Breast epithelium (tissue), 4 donors: ENCODE data around the gene MRPS23. TPM values are rescaled to one million over a fixed set of nuclear protein-coding genes. Genes with fewer than 3 reads are reported as not detected.
A peak's percentile ranks its signal among the peaks of the same experiment; 100 is the strongest.

ENCODE experiments used
- DNase-seq, 2 donors: peaks; one replicate each; pipeline ENCODE4 v3.0.0-alpha.2; 2019; ENCODE audit warnings: low spot score in 2 of 2
- H3K27ac ChIP-seq, 2 donors: fragments of 200-600 bp; sonication (generic) in 1 of 2; one replicate each; pipeline ENCODE4 v1.5.1; 2016 to 2019; ENCODE audit warnings: mild to moderate bottlenecking in 1 of 2
- H3K27me3 ChIP-seq, 2 donors: fragments of 200-600 bp; sonication (generic) in 1 of 2; one replicate each; pipeline versions ENCODE4 v1.5.1 to v1.6.0; 2017 to 2019; ENCODE audit warnings: control low read depth in 1 of 2, mild to moderate bottlenecking in 1 of 2
- H3K36me3 ChIP-seq: fragments of 200-600 bp; one replicate; pipeline ENCODE4 v1.5.1; 2019
- H3K4me1 ChIP-seq, 2 donors: fragments of 200-600 bp; sonication (generic); one replicate each; pipeline ENCODE4 v1.5.1; 2016 to 2019; ENCODE audit warnings: control low read depth in 1 of 2
- H3K4me3 ChIP-seq, 3 donors: fragments of 200-600 bp; sonication (generic); 1 replicate in 2 of 3; 2 replicates in 1 of 3; pipeline ENCODE4 v1.5.1; 2016 to 2019; ENCODE audit warnings: mild to moderate bottlenecking in 3 of 3, moderate library complexity in 2 of 3
- H3K9me3 ChIP-seq, 2 donors: fragments of 200-600 bp; sonication (generic) in 1 of 2; one replicate each; pipeline ENCODE4 v1.5.1; 2016 to 2019; ENCODE audit warnings: control low read depth in 1 of 2
- POLR2A ChIP-seq: fragments of 450-650 bp; IDR thresholded peaks from one replicate; pipeline ENCODE4 v1.6.1; 2016; ENCODE audit warnings: antibody characterized with exemption, mild to moderate bottlenecking, moderate library complexity
- POLR2AphosphoS5 ChIP-seq, 3 donors: sonication (generic); formaldehyde crosslinking; IDR thresholded peaks; one replicate each; pipeline ENCODE4 v1.6.1; 2017; ENCODE audit warnings: antibody characterized with exemption in 3 of 3
- intact Hi-C: fragments of 100-400 bp; cut with DNase I; formaldehyde crosslinking; loops from one replicate; pipeline ENCODE4 v1.15.1; 2023; ENCODE audit warnings: low total_unique reads
- total RNA-seq, 3 donors: library from RNA; depleted of rRNA; stranded (reverse); fragments of >200 nt; gene quantifications; one replicate each; pipeline ENCODE4 v1.1.0, GENCODE V29; 2016
- TF ChIP-seq, protein P1 (sequence below), 3 donors: fragments of 450-650 bp; IDR thresholded peaks; one replicate each; pipeline ENCODE4 v1.5.1; 2016 to 2017; ENCODE audit warnings: antibody characterized with exemption in 3 of 3, mild to moderate bottlenecking in 3 of 3, moderate library complexity in 3 of 3

MRPS23 gene
- total RNA-seq, 3 donors from 2014 or later, result 7.5 to 10.7 (median 8.2) TPM

DNA sequence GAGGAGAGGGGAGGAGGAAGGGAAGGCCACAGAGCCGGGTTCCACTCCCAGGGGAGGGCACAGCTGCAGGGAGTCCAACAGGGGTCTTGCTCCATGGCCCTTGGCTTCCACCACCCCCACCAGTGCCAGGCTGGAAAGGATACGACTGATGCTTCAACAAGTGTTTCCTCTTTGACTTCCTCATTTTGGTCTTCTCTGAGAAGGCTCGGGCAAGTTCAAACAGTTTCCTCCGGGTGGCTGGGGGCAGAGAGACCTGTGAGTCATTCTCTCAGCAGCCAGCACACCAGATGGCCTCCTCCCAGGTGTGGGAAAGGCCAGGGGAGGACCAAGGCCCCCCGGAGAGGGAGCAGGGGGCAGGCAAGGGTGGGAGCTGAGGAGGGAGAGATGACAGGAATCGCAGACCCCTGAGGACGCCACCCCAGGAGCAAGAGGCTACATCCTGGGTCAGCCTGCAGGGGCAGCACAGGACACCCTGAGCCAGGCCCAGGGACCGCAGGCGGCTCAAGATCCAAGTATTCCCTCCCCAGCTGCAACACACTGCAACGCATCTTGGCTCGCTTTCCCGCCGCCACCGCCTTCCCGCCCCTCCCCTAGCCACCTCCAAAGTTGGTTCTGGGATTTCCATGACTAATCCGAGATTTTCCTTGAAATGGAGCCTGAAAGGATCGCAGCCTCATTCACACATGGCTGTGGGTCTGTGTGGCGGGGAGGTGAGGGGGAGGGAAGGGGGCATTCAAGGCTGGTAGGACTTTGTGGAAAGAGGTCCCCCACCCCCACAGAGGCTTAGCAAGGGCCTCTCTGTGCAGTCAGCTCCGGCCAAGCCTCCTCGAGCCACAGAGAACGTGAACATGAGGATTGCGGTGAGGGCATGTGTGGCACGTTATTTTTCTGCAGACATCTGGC, 18.4 kb upstream of the MRPS23 start:
- Histone ChIP-seq H3K36me3 (no peaks in the 10 kb centered on the region), H3K4me3 (peak overlapping the region in 1 of 3 donors; percentile 4)

DNA sequence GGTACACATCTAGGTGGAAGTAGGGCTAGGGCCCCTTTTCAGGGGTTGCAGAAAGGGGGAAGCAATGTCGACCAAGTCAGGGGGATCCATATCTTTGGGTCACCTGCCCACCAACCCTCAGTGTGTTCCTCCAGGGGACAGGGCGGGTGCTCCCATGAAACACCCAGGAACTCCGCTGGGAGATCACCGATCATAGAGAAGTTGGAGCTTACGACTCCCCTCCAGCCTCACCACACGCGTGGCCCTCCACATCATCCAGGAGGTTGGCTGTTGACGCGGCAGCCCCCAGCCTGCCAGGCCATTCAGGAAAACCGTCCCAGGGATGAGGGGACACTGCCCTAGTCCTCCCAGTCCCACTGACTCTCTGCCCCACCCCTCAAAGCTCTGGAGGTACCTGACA, 17.3 kb upstream of the MRPS23 start:
- Histone ChIP-seq H3K4me3 (no peak overlapping the region), H3K27me3 (no peaks in the 10 kb centered on the region), H3K36me3 (no peaks in the 10 kb centered on the region), H3K27ac (peak overlapping the region; percentile 69 to 90), H3K9me3 (no peaks in the 10 kb centered on the region), H3K4me1 (peaks cover 5 to 7% of the 10 kb centered on the region in 2 donors)
- intact Hi-C loops, result no loop called here
- TF ChIP-seq POLR2AphosphoS5 (IDR thresholded peaks at IDR 0.05), result no peak
- TF ChIP-seq, protein P1, sequence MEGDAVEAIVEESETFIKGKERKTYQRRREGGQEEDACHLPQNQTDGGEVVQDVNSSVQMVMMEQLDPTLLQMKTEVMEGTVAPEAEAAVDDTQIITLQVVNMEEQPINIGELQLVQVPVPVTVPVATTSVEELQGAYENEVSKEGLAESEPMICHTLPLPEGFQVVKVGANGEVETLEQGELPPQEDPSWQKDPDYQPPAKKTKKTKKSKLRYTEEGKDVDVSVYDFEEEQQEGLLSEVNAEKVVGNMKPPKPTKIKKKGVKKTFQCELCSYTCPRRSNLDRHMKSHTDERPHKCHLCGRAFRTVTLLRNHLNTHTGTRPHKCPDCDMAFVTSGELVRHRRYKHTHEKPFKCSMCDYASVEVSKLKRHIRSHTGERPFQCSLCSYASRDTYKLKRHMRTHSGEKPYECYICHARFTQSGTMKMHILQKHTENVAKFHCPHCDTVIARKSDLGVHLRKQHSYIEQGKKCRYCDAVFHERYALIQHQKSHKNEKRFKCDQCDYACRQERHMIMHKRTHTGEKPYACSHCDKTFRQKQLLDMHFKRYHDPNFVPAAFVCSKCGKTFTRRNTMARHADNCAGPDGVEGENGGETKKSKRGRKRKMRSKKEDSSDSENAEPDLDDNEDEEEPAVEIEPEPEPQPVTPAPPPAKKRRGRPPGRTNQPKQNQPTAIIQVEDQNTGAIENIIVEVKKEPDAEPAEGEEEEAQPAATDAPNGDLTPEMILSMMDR (IDR thresholded peaks at IDR 0.05), result no peak
- no peak for DNase-seq

More for the DNA sequence above, 18.4 kb upstream of the MRPS23 start:
- Histone ChIP-seq H3K27ac (peak overlapping the region; percentile 69 to 90), H3K9me3 (no peaks in the 10 kb centered on the region), H3K27me3 (no peaks in the 10 kb centered on the region), H3K4me1 (peaks cover 5 to 7% of the 10 kb centered on the region in 2 donors)
- intact Hi-C loops, result no loop called here
- peak; percentile 71 to 81 for DNase-seq
- TF ChIP-seq, protein P1 (IDR thresholded peaks at IDR 0.05), result peak; percentile 26 to 45 (median 45)
- TF ChIP-seq POLR2A, result no peak
- peak; percentile 37 to 68 (median 38) for TF ChIP-seq POLR2AphosphoS5 (IDR thresholded peaks at IDR 0.05)

DNA sequence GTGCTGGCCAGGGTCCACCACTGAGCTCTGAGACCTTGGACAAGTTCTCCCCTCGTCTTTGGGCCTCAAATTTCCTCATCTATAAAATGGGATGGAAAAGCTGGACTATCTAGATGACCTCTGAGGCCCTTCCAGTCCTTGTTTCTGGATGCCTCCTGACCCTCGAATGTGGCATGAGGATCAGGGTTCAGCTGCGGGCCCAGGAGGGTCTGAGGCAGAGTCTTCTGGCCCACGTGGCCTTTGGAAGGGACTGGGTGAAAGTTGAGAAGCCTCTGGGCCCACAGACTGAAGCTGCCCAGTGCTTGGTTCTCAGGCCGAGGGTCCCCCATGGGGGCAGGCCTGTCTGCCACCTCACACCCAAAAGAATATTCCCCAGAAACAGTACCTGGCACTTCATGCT, 16.9 kb upstream of the MRPS23 start:
- Histone ChIP-seq H3K9me3 (no peaks in the 10 kb centered on the region), H3K27ac (peak overlapping the region; percentile 69 to 90), H3K27me3 (no peaks in the 10 kb centered on the region), H3K4me3 (no peak overlapping the region), H3K4me1 (peaks cover 5 to 7% of the 10 kb centered on the region in 2 donors), H3K36me3 (no peaks in the 10 kb centered on the region)
- no peak for DNase-seq
- intact Hi-C loops, result no loop called here
- no peak for TF ChIP-seq POLR2A
- TF ChIP-seq POLR2AphosphoS5 (IDR thresholded peaks at IDR 0.05), result no peak
- TF ChIP-seq, protein P1 (IDR thresholded peaks at IDR 0.05), result no peak

DNA sequence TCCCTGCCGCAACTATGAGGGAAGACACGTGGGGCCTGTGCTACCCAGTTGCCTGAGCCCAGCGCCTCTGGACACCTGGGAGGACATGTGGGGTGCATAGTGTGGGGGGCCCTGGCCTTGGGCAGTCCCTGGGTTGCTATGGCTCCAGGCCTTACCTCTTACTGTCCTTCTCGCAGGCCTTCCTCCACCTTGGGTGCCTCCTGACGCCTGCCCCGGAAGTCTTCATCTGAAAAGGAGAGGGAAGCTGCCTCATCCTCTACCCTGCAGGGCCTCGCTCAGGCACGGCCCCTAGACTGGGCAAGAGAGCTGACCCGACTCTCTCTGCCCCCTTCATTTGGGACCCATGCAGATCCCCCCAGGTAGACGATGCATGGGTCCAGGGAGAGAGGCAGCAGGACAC, 16.5 kb upstream of the MRPS23 start:
- H3K27ac ChIP-seq, result peak overlapping the region in 1 of 2 donors; percentile 69
- intact Hi-C loops, result no loop called here
- TF ChIP-seq POLR2A (no peak), POLR2AphosphoS5 (IDR thresholded peaks at IDR 0.05) (no peak)
- TF ChIP-seq, protein P1 (IDR thresholded peaks at IDR 0.05), result no peak
- no peaks in the 10 kb centered on the region for H3K27me3 ChIP-seq
- no peak for DNase-seq
- H3K9me3 ChIP-seq, result no peaks in the 10 kb centered on the region
- H3K4me1 ChIP-seq, result peaks cover 5 to 7% of the 10 kb centered on the region in 2 donors
- H3K36me3 ChIP-seq, result no peaks in the 10 kb centered on the region
- no peak overlapping the region for H3K4me3 ChIP-seq

DNA sequence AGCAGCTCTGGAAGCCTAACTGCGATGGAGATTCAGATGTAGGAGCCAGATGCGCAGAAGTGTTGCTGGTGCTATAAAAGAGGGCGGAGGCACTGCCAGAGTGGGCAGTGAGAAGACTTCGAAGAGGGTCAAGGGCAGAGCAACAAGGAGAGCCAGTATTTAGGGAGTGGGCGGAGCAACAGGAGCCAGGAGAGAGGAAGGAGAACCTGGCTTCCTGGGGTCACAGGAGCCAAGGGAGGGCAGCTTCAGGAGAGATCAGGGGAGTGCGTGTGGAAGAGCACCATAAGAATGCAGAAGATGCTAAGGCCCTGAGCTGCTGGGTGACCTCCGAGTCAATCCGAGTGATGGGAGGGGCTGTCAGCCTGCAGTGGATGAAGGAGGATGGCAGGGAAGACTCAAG, 14.4 kb upstream of the MRPS23 start:
- H3K4me1 ChIP-seq, result peaks cover 12 to 14% of the 10 kb centered on the region in 2 donors
- no peaks in the 10 kb centered on the region for H3K27me3 ChIP-seq
- intact Hi-C loops, result loop anchor here (5.0 kb wide), 1 partner anchor 123 kb away; the partner anchor contains the start of gene VEZF1
- no peak for DNase-seq
- TF ChIP-seq POLR2AphosphoS5 (IDR thresholded peaks at IDR 0.05) (no peak), POLR2A (no peak)
- TF ChIP-seq, protein P1 (IDR thresholded peaks at IDR 0.05), result no peak
- H3K4me3 ChIP-seq, result no peak overlapping the region
- no peaks in the 10 kb centered on the region for H3K9me3 ChIP-seq
- H3K27ac ChIP-seq, result no peak overlapping the region
- no peaks in the 10 kb centered on the region for H3K36me3 ChIP-seq
